ENCODE measurements around the gene POPDC2.

DNA sequence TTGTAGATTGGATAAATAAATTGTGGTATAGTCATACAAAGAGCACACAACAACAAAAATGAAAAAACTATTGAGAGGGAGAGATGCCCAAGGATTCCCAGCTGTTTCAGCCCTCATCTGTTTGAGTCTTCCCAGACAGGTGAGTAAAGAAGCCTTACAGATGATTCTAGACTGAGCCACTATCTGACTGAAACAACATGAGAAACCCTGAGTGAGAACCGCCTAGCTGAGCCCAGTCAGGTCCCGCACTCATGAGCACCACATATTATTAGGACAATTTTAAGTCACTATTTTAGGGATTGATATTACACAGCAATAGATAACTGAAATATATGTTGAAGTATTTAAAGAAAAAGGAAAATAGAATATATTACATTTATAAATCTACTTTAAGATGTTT lies 19.0 kb downstream of the POPDC2 start:
- TF ChIP-seq POLR2AphosphoS5 (IDR thresholded peaks at IDR 0.05; ENCODE audit: low read depth, low read length), result no peak
- no peak for TF ChIP-seq TAF1 (IDR thresholded peaks at IDR 0.05; ENCODE audit: borderline replicate concordance, insufficient read depth, low read length)
- TF ChIP-seq, protein P1, sequence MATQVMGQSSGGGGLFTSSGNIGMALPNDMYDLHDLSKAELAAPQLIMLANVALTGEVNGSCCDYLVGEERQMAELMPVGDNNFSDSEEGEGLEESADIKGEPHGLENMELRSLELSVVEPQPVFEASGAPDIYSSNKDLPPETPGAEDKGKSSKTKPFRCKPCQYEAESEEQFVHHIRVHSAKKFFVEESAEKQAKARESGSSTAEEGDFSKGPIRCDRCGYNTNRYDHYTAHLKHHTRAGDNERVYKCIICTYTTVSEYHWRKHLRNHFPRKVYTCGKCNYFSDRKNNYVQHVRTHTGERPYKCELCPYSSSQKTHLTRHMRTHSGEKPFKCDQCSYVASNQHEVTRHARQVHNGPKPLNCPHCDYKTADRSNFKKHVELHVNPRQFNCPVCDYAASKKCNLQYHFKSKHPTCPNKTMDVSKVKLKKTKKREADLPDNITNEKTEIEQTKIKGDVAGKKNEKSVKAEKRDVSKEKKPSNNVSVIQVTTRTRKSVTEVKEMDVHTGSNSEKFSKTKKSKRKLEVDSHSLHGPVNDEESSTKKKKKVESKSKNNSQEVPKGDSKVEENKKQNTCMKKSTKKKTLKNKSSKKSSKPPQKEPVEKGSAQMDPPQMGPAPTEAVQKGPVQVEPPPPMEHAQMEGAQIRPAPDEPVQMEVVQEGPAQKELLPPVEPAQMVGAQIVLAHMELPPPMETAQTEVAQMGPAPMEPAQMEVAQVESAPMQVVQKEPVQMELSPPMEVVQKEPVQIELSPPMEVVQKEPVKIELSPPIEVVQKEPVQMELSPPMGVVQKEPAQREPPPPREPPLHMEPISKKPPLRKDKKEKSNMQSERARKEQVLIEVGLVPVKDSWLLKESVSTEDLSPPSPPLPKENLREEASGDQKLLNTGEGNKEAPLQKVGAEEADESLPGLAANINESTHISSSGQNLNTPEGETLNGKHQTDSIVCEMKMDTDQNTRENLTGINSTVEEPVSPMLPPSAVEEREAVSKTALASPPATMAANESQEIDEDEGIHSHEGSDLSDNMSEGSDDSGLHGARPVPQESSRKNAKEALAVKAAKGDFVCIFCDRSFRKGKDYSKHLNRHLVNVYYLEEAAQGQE (IDR thresholded peaks at IDR 0.05; ENCODE audit: insufficient read depth in 1 of 2, low read depth in 2 of 2, low read length in 2 of 2), result no peak
- no peak for TF ChIP-seq SIN3A (IDR thresholded peaks at IDR 0.05; ENCODE audit: borderline replicate concordance, insufficient read depth, low read length)
- no peak for TF ChIP-seq FOXP2 (optimal IDR thresholded peaks at IDR 0.05; ENCODE audit: borderline replicate concordance, extremely low read depth, extremely low read length, insufficient read depth)

Measured in PFSK-1 (cell line).